ENCODE measurements around the gene TRPT1. TPM values are rescaled to one million over a fixed set of nuclear protein-coding genes. Genes with fewer than 3 reads are reported as not detected.
A peak's percentile ranks its signal among the peaks of the same experiment; 100 is the strongest.

The TRPT1 gene, protein sequence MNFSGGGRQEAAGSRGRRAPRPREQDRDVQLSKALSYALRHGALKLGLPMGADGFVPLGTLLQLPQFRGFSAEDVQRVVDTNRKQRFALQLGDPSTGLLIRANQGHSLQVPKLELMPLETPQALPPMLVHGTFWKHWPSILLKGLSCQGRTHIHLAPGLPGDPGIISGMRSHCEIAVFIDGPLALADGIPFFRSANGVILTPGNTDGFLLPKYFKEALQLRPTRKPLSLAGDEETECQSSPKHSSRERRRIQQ
- total RNA-seq = 10 to 100 TPM; 37.8 to 44.8 TPM

DNA sequence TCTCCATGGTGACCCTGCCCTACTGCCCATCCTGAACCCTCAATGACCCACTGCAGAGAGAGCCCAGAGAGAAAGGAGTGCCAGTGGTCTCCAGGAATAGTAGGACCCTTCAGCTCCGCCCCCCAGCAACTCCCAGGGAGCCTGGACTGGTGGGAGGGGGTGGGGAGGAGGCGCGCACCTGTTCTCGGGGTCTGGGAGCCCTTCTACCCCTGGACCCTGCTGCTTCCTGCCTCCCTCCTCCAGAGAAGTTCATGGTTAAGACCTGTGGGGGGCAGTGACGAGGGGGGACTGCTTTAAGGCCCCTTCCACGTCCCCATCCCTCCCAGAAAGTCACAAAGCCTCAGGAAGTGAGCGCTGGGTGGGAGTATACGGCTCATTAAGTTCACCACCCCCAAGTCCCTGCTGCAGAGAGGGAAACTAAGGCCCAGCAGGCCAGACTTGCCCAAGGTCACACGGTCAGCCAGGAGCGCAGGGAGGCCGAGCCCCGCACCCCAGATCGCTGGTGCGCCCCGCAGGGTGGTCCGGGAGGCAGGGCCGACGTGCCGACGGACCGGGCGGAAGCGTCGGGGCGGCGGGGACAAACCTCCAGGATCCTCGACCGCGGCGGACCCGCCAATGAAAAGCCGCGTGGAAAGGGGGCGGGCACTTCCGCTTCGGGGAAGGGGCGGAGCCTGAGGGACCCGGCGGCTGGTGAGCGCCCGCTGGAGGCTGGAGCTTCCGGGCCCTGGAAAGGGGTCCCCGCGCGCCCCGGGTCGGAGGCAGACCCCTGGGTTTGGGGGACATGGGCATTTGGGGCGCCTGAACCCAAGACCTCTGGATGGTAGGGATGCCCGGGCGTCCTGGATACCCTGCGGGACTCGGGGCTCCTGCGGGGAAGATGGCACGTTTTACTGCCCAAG lies at the start of gene TRPT1, which contains the start of gene NUDT22:
Gene TRPT1 (minus strand): TSS at position 579 of the 899 bp plus-strand sequence. CDS start 326 bp downstream, at position 253.
Gene NUDT22 (plus strand): TSS at position 667 of the 899 bp plus-strand sequence. CDS start 379 bp downstream, outside the sequence.
- Mint-ChIP-seq H3K36me3 (ENCODE audit: low read depth) (peaks cover 33% of the 10 kb centered on the region), H3K27me3 (ENCODE audit: low read depth) (no peaks in the 10 kb centered on the region), H3K27ac (peak within 1 kb of the TSS; percentile 91), H3K9me3 (ENCODE audit: insufficient read depth) (no peaks in the 10 kb centered on the region), H3K4me1 (ENCODE audit: low read depth) (peaks cover 42% of the 10 kb centered on the region), H3K4me3 (peak within 1 kb of the TSS; percentile 88)
- POLR2A ChIA-PET = interaction anchor here (0.6 to 5.9 kb wide), 16 partner anchors 9 to 130 kb away, joined by 3 to 83 read pairs (median 6); partner anchors contain the start of genes BAD, FERMT3, FKBP2 and GPR137
- ATAC-seq = peak; percentile 68
- CTCF ChIA-PET = interaction anchor here (0.7 to 5.3 kb wide), 11 partner anchors 9 to 92 kb away, joined by 3 to 66 read pairs (median 5); partner anchors contain the start of genes ESRRA, FERMT3, PRDX5 and TRMT112
- peak; percentile 95 for DNase-seq

DNA sequence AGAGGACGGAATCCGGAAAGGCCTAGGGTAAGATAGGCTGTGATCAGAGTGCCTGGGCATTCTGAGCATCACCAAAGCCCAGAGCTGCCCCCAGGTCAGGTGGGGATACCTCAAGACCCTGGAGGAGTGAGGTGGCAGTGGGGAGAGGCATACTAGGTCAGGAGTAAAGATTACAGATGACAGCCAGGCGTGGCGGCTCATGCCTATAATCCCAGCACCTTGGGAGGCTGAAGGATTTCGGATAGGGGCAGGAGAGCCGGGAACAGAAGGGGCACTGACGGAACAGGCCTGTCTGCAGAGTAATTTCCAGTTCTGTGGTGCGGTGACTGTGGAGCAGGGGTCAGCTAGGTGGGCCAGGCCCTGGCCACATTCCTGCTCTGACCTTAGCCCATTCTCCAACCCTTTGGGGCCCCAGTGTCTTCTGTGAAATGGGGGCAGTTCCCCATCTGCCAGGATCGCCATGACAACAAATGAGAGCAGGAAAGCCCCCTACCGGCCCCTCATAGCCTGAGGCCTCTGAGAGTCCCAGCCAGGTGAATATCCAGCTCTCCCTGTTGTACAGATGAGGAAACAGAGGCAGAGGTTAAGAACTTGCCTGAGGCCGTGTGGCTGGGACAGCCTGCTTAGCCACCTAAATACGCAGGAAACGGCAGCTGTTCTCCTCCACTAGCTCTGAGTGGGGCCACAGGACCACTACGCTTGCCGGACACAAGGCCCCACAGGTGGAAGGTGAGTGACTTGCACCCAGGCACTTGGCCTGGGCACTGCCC lies 49.2 kb upstream of the TRPT1 start:
- H3K4me1 Mint-ChIP-seq (ENCODE audit: low read depth) = peaks cover 26% of the 10 kb centered on the region
- CTCF ChIA-PET = interaction anchor here (15.6 kb wide), 1 partner anchor 28 kb away, joined by 148 read pairs; the partner anchor contains the start of genes CATSPERZ and ESRRA
- ATAC-seq (no peak), DNase-seq (no peak)
- POLR2A ChIA-PET = no interaction called here
- no peak overlapping the region for H3K4me3 Mint-ChIP-seq
- H3K27ac Mint-ChIP-seq = no peak overlapping the region
- H3K27me3 Mint-ChIP-seq (ENCODE audit: low read depth) = no peaks in the 10 kb centered on the region
- peaks cover 23% of the 10 kb centered on the region for H3K36me3 Mint-ChIP-seq (ENCODE audit: low read depth)
- H3K9me3 Mint-ChIP-seq (ENCODE audit: insufficient read depth) = no peaks in the 10 kb centered on the region

GRCh38 chr11:64269540-64270220 lies 43.7 kb upstream of the TRPT1 start:
- Mint-ChIP-seq H3K36me3 (ENCODE audit: low read depth) (peaks cover 24% of the 10 kb centered on the region), H3K27me3 (ENCODE audit: low read depth) (no peaks in the 10 kb centered on the region), H3K27ac (peak overlapping the region; percentile 97), H3K9me3 (ENCODE audit: insufficient read depth) (no peaks in the 10 kb centered on the region), H3K4me3 (peak overlapping the region; percentile 93), H3K4me1 (ENCODE audit: low read depth) (peaks cover 34% of the 10 kb centered on the region)
- ATAC-seq (peak; percentile 74), DNase-seq (peak; percentile 97)
- CTCF ChIA-PET = interaction anchor here (1.0 to 15.6 kb wide), 12 partner anchors 12 to 71 kb away, joined by 3 to 148 read pairs (median 4); partner anchors contain the start of genes CATSPERZ, CCDC88B, ESRRA and FERMT3
- POLR2A ChIA-PET = interaction anchor here (0.5 to 5.6 kb wide), 18 partner anchors 8 to 301 kb away, joined by 3 to 79 read pairs (median 6); partner anchors contain the start of genes BAD, CCDC88B, ESRRA and FERMT3

- peak; percentile 13 for ATAC-seq
- POLR2A ChIA-PET = interaction anchor here (0.8 to 5.6 kb wide), 17 partner anchors 9 to 83 kb away, joined by 3 to 79 read pairs (median 7); partner anchors contain the start of genes BAD, CCDC88B, ESRRA and FERMT3
These were observed 43.0 kb upstream of the TRPT1 start for GRCh38 chr11:64268893-64269539.

DNA sequence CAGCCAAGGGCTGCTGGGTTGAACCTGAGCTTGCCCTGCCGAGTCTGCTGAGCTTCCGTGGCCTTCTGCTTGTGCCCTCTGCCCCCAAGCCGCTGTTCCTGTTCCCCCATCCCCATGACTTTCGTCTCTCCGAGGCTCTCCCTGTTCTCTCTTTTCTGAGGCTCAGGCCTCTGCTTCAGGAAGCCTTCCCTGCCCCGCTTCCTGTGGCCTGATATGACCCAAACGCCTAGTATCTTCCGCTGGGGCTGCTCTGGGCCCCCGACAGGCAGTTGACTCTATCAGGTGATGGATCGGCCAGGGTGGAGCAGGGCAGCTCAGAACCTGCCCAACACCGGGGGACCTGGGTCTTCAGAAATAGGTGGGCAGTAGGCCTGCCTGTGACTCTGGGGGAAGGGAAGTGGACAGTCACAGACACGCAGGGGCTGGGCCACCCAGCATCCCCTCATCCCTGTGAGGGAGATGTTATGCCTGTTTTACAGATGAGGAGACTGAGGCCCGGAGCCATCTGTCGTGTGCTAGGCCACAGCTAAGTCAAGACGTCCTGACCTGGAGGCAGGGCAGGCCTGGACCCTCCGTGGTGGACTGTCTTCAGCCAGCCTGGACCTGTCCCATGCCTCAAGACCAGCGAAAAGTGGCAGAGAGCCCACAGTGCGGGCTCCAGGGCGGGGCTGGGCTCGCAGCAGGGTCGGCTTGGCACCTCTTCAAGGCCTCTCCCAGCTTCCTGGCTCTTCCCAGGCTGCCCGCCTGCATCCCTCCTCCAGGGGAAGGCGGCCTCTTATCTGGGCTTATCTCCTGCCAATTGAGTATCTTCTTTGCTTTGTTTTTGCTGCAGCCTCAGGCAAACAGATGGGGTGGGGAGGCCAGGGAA lies 42.3 kb upstream of the TRPT1 start:
- DNase-seq = no peak
- peak overlapping the region; percentile 93 for H3K4me3 Mint-ChIP-seq
- no peaks in the 10 kb centered on the region for H3K9me3 Mint-ChIP-seq (ENCODE audit: insufficient read depth)
- no peaks in the 10 kb centered on the region for H3K27me3 Mint-ChIP-seq (ENCODE audit: low read depth)
- CTCF ChIA-PET = interaction anchor here (1.0 to 15.6 kb wide), 12 partner anchors 12 to 71 kb away, joined by 3 to 148 read pairs (median 4); partner anchors contain the start of genes CATSPERZ, ESRRA, FERMT3 and PLCB3
- H3K4me1 Mint-ChIP-seq (ENCODE audit: low read depth) = peaks cover 34% of the 10 kb centered on the region
- H3K36me3 Mint-ChIP-seq (ENCODE audit: low read depth) = peaks cover 23% of the 10 kb centered on the region
- no peak for ATAC-seq
- POLR2A ChIA-PET = interaction anchor here (0.6 to 5.6 kb wide), 16 partner anchors 9 to 82 kb away, joined by 3 to 79 read pairs (median 6); partner anchors contain the start of genes BAD, CCDC88B, ESRRA and FERMT3
- peak overlapping the region; percentile 97 for H3K27ac Mint-ChIP-seq

More at GRCh38 chr11:64268893-64269539, 43.0 kb upstream of the TRPT1 start:
- CTCF ChIA-PET = interaction anchor here (1.0 to 15.6 kb wide), 11 partner anchors 13 to 71 kb away, joined by 3 to 148 read pairs (median 4); partner anchors contain the start of genes CATSPERZ, ESRRA, FERMT3 and PLCB3
- peaks cover 34% of the 10 kb centered on the region for H3K4me1 Mint-ChIP-seq (ENCODE audit: low read depth)
- DNase-seq = peak; percentile 71
- no peaks in the 10 kb centered on the region for H3K9me3 Mint-ChIP-seq (ENCODE audit: insufficient read depth)
- peak overlapping the region; percentile 93 for H3K4me3 Mint-ChIP-seq
- peak overlapping the region; percentile 97 for H3K27ac Mint-ChIP-seq
- H3K36me3 Mint-ChIP-seq (ENCODE audit: low read depth) = peaks cover 26% of the 10 kb centered on the region
- no peaks in the 10 kb centered on the region for H3K27me3 Mint-ChIP-seq (ENCODE audit: low read depth)

DNA sequence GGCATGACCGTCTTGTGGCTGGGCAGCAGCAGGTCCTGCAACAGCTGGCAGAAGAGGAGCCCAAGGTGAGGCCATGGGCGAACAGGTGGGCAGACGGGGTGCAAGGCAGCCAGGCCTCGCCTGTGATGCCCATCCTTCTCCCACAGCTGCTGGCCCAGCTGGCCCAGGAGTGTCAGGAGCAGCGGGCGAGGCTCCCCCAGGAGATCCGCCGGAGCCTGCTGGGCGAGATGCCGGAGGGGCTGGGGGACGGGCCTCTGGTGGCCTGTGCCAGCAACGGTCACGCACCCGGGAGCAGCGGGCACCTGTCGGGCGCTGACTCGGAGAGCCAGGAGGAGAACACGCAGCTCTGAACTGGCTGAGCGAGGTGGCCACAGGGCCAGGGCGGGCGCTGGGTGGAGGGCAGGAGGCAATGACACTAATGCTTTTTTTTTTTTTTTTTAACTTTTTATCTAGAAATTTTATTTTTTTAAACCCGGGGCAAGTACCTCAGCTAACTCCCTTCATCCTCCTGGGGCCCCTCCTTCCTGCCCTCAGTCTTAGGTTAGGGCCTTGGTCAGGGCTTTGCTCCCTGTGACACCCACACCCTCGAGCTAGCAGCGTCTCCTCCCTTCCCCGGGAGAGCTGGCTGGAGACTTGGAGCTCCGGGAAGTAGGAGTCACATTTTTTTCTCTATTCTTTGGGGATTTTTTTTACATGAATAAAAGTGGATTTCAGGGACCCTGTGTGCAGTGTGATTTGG lies 41.4 kb upstream of the TRPT1 start:
- peaks cover 32% of the 10 kb centered on the region for H3K4me1 Mint-ChIP-seq (ENCODE audit: low read depth)
- DNase-seq (no peak), ATAC-seq (no peak)
- no peaks in the 10 kb centered on the region for H3K9me3 Mint-ChIP-seq (ENCODE audit: insufficient read depth)
- POLR2A ChIA-PET = interaction anchor here (0.6 to 5.6 kb wide), 4 partner anchors 16 to 61 kb away, joined by 3 to 79 read pairs (median 10); partner anchors contain the start of genes BAD, FERMT3, GPR137 and PLCB3
- H3K27ac Mint-ChIP-seq = peak overlapping the region; percentile 97
- no peaks in the 10 kb centered on the region for H3K27me3 Mint-ChIP-seq (ENCODE audit: low read depth)
- CTCF ChIA-PET = interaction anchor here (1.0 to 15.6 kb wide), 7 partner anchors 16 to 70 kb away, joined by 3 to 148 read pairs (median 5); partner anchors contain the start of genes CATSPERZ, ESRRA, FERMT3 and PLCB3
- H3K4me3 Mint-ChIP-seq = no peak overlapping the region
- peaks cover 25% of the 10 kb centered on the region for H3K36me3 Mint-ChIP-seq (ENCODE audit: low read depth)

DNA sequence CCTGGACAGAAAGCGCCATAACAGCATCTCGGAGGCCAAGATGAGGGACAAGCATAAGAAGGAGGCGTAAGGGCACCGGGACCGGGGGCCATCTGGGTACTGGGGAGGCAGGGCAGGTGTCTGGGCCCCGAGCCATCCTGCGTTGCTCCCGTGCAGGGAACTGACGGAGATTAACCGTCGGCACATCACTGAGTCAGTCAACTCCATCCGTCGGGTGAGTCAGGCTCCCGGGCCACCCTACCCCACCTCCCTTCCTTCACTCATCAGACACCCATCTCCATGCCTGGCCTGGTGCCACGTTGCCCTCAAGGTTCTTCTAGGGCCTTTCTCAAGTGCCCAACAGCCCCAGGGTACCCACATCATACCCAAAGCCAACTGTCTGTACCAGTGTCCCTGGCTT lies 40.4 kb upstream of the TRPT1 start:
- Mint-ChIP-seq H3K27me3 (ENCODE audit: low read depth) (no peaks in the 10 kb centered on the region), H3K4me1 (ENCODE audit: low read depth) (peaks cover 24% of the 10 kb centered on the region), H3K36me3 (ENCODE audit: low read depth) (peaks cover 27% of the 10 kb centered on the region), H3K4me3 (no peak overlapping the region), H3K9me3 (ENCODE audit: insufficient read depth) (no peaks in the 10 kb centered on the region), H3K27ac (no peak overlapping the region)
- POLR2A ChIA-PET = no interaction called here
- DNase-seq (no peak), ATAC-seq (no peak)
- CTCF ChIA-PET = interaction anchor here (9.5 to 15.6 kb wide), 2 partner anchors 15 to 37 kb away, joined by 63 to 148 read pairs; partner anchors contain the start of genes CATSPERZ, ESRRA and PLCB3

DNA sequence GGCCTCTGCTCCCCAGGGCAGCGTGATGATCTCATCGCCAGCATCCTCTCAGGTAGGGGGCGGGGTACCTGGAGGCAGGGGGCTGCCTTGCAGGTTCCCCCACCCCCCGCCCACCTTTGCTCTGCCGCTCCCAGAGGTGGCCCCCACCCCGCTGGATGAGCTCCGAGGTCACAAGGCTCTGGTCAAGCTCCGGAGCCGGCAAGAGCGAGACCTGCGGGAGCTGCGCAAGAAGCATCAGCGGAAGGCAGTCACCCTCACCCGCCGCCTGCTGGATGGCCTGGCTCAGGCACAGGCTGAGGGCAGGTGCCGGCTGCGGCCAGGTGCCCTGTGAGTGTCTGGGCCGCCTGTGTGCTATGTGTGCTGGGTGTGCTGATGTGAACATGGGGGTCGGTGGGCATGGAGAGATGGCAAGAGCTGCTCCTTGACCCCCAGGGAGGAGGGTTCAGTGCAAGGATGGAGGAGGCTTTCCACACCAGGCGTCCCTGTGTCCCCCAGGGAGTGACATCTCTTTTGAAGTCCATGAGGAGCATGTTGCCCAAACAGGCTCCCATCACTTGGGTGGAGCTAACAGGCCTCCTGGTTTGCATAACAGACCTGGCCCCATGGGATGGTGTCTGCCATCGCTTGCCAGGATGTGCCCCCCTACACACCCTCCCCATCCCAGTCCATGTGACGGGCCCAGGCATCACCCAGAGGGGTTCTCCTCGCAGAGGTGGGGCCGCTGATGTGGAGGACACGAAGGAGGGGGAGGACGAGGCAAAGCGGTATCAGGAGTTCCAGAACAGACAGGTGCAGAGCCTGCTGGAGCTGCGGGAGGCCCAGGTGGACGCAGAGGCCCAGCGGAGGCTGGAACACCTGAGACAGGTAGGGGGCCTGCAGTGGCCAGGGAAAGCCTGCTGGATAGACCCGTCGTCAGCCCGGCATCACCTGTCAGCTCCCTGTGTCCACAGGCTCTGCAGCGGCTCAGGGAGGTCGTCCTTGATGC lies 39.5 kb upstream of the TRPT1 start:
- no peak overlapping the region for H3K4me3 Mint-ChIP-seq
- no peaks in the 10 kb centered on the region for H3K27me3 Mint-ChIP-seq (ENCODE audit: low read depth)
- no peak for DNase-seq
- POLR2A ChIA-PET = interaction anchor here (0.6 to 2.4 kb wide), 4 partner anchors 13 to 43 kb away, joined by 3 to 7 read pairs (median 4); partner anchors contain the start of genes GPR137 and PLCB3
- H3K27ac Mint-ChIP-seq = no peak overlapping the region
- peaks cover 27% of the 10 kb centered on the region for H3K36me3 Mint-ChIP-seq (ENCODE audit: low read depth)
- ATAC-seq = no peak
- peaks cover 23% of the 10 kb centered on the region for H3K4me1 Mint-ChIP-seq (ENCODE audit: low read depth)
- no peaks in the 10 kb centered on the region for H3K9me3 Mint-ChIP-seq (ENCODE audit: insufficient read depth)
- CTCF ChIA-PET = interaction anchor here (9.5 to 15.6 kb wide), 2 partner anchors 14 to 37 kb away, joined by 63 to 148 read pairs; partner anchors contain the start of genes CATSPERZ, ESRRA and PLCB3
